GM23338 (cell line): ENCODE measurements around the gene IL22RA2. TPM values are rescaled to one million over a fixed set of nuclear protein-coding genes. Genes with fewer than 3 reads are reported as not detected.

Experiments used
- ATAC-seq: fragments of 200-7000 bp; cut with Tn5 transposase; 3 replicates; pipeline ENCODE4 v1.9.1; 2020
- DNase-seq: peaks from one replicate; pipeline ENCODE4 v3.0.0-alpha.2; 2015; ENCODE audit warnings: low spot score
- H2AFZ ChIP-seq: fragments of 200-600 bp; sonication (generic); 2 replicates; pipeline ENCODE4 v1.8.0; 2016; ENCODE audit warnings: antibody characterized with exemption, mild to moderate bottlenecking, moderate library complexity
- H3F3A ChIP-seq: fragments of 200-600 bp; sonication (generic); replicated peaks from 2 replicates; pipeline ENCODE4 v1.8.0; 2017; ENCODE audit warnings: antibody characterized with exemption, mixed run types, low read depth
- H3K27ac ChIP-seq: fragments of 200-600 bp; sonication (generic); 2 replicates; pipeline ENCODE4 v1.6.1; 2016; ENCODE audit warnings: low read depth
- H3K27me3 ChIP-seq: fragments of 200-600 bp; sonication (generic); 2 replicates; pipeline ENCODE4 v1.8.0; 2016; ENCODE audit warnings: mild to moderate bottlenecking, mixed run types, moderate library complexity; ENCODE audit not compliant: insufficient read depth
- H3K36me3 ChIP-seq: fragments of 200-600 bp; sonication (generic); 2 replicates; pipeline ENCODE4 v1.8.0; 2016; ENCODE audit warnings: mild to moderate bottlenecking; ENCODE audit not compliant: insufficient read depth
- H3K4me1 ChIP-seq: fragments of 200-600 bp; sonication (generic); 2 replicates; pipeline ENCODE4 v1.8.0; 2016; ENCODE audit warnings: mild to moderate bottlenecking, moderate library complexity; ENCODE audit not compliant: insufficient read depth
- H3K4me2 ChIP-seq: fragments of 200-600 bp; sonication (generic); 2 replicates; pipeline ENCODE4 v1.7.1; 2017; ENCODE audit warnings: mixed run types
- H3K4me3 ChIP-seq: fragments of 200-600 bp; sonication (generic); 2 replicates; pipeline ENCODE4 v1.6.1; 2016; ENCODE audit warnings: mixed run types
- H3K79me2 ChIP-seq: fragments of 200-600 bp; sonication (generic); replicated peaks from 2 replicates; pipeline ENCODE4 v1.8.0; 2017; ENCODE audit warnings: mild to moderate bottlenecking; ENCODE audit not compliant: insufficient read depth
- H3K9me2 ChIP-seq: fragments of 200-600 bp; sonication (generic); 2 replicates; pipeline ENCODE4 v1.8.0; 2017; ENCODE audit not compliant: insufficient read depth
- H4K20me1 ChIP-seq: fragments of 200-600 bp; sonication (generic); replicated peaks from 2 replicates; pipeline ENCODE4 v1.8.0; 2017; ENCODE audit warnings: mild to moderate bottlenecking; ENCODE audit not compliant: insufficient read depth
- H3K27ac Mint-ChIP-seq: 2 replicates; pipeline ENCODE4 v1.8.0; 2020; ENCODE audit warnings: inconsistent platforms, mild to moderate bottlenecking, moderate library complexity, mixed read lengths
- H3K27me3 Mint-ChIP-seq: 3 replicates; pipeline ENCODE4 v1.8.0; 2022; ENCODE audit warnings: low read depth, mild to moderate bottlenecking, moderate library complexity, mixed read lengths, inconsistent platforms; ENCODE audit not compliant: insufficient read depth, poor library complexity
- H3K36me3 Mint-ChIP-seq: 3 replicates; pipeline ENCODE4 v1.8.0; 2021; ENCODE audit warnings: low read depth, mild to moderate bottlenecking, inconsistent platforms, moderate library complexity, mixed read lengths
- H3K4me1 Mint-ChIP-seq: 3 replicates; pipeline ENCODE4 v1.8.0; 2020; ENCODE audit warnings: mild to moderate bottlenecking, inconsistent platforms, mixed read lengths
- H3K4me3 Mint-ChIP-seq: 3 replicates; pipeline ENCODE4 v1.8.0; 2021; ENCODE audit warnings: moderate library complexity, mild to moderate bottlenecking, inconsistent platforms, mixed read lengths
- H3K9me3 Mint-ChIP-seq: 3 replicates; pipeline ENCODE4 v1.8.0; 2020; ENCODE audit warnings: moderate library complexity, mild to moderate bottlenecking, inconsistent platforms, mixed read lengths
- CREB1 ChIP-seq: fragments of 250-450 bp; sonication (Bioruptor Pico); IDR thresholded peaks from 2 replicates; pipeline ENCODE4 v1.5.0; 2020; ENCODE audit warnings: low read depth, mild to moderate bottlenecking, moderate library complexity
- CTCF ChIP-seq, 2 experiments: fragments of 200-600 bp in 1 of 2; sonication (generic) in 1 of 2; conservative IDR thresholded peaks; 2 replicates each; pipeline versions ENCODE4 v1.5.1 to v1.6.1; 2016 to 2017; ENCODE audit warnings: antibody characterized with exemption in 2 of 2, low read depth in 2 of 2, mild to moderate bottlenecking in 2 of 2, moderate library complexity in 1 of 2
- EZH2 ChIP-seq: fragments of 200-600 bp; sonication (generic); IDR thresholded peaks from one replicate; pipeline ENCODE4 v1.8.0; 2017; ENCODE audit warnings: antibody characterized with exemption, mild to moderate bottlenecking, low read depth; ENCODE audit not compliant: unreplicated experiment
- NANOG ChIP-seq: IDR thresholded peaks from 2 replicates; pipeline ENCODE4 v1.6.1; 2016; ENCODE audit warnings: antibody characterized with exemption, borderline replicate concordance
- POLR2AphosphoS5 ChIP-seq: IDR thresholded peaks from 2 replicates; pipeline ENCODE4 v1.6.1; 2016; ENCODE audit warnings: antibody characterized with exemption, low read depth
- REST ChIP-seq: IDR thresholded peaks from one replicate; pipeline ENCODE4 v1.6.1; 2018; ENCODE audit warnings: antibody characterized with exemption; ENCODE audit not compliant: unreplicated experiment
- STAT1 ChIP-seq: IDR thresholded peaks from one replicate; pipeline ENCODE4 v1.6.1; 2016; ENCODE audit warnings: antibody characterized with exemption; ENCODE audit not compliant: unreplicated experiment
- ZNF114 ChIP-seq: fragments of 250-450 bp; sonication (Bioruptor Pico); IDR thresholded peaks from 2 replicates; pipeline ENCODE4 v1.5.0; 2020; ENCODE audit warnings: mild to moderate bottlenecking, moderate library complexity
- ZNF331 ChIP-seq: fragments of 250-450 bp; sonication (Bioruptor Pico); IDR thresholded peaks from 2 replicates; pipeline ENCODE4 v1.5.0; 2020; ENCODE audit warnings: low read depth, mild to moderate bottlenecking, moderate library complexity
- polyA plus RNA-seq: library from polyadenylated mRNA; unstranded; fragments of >200 nt; fragmentation: Nextera tagmentation; extraction: Ambion mirVana; gene quantifications from 2 replicates; pipeline ENCODE4 v1.2.1, GENCODE V29; 2016
- total RNA-seq: library from RNA; depleted of rRNA; stranded (reverse); fragments of >200 nt; shearing (Covaris generic); gene quantifications from 2 replicates; pipeline ENCODE4 v1.2.3, GENCODE V29; 2014

Gene IL22RA2
- total and polyA plus RNA-seq, 2 experiments from 2014 or later: not detected

- TF ChIP-seq REST (no peak), EZH2 (no peak)
These were observed 24.4 kb downstream of the IL22RA2 start (continued) for GRCh38 chr6:137149035-137149393.

- Histone ChIP-seq H3F3A (no peaks in the 10 kb centered on the region), H3K36me3 (no peaks in the 10 kb centered on the region; the same call in 1 of the 2 replicates), H2AFZ (no peak overlapping the region), H3K9me2 (0 out of 2 replicates have a peak, but pooled peaks cover 12% of the 10 kb centered on the region), H4K20me1 (no peaks in the 10 kb centered on the region), H3K27ac (no peak overlapping the region), H3K4me2 (no peak overlapping the region), H3K79me2 (no peaks in the 10 kb centered on the region), H3K4me1 (no peaks in the 10 kb centered on the region), H3K27me3 (no peaks in the 10 kb centered on the region), H3K4me3 (no peak overlapping the region)
- DNase-seq: no peak
- H3K4me3 Mint-ChIP-seq: no peak overlapping the region
- peaks cover 7% of the 10 kb centered on the region; the same call in 1 of the 3 replicates for H3K9me3 Mint-ChIP-seq
- no peak for TF ChIP-seq CREB1 (CRISPR knock-in tag)
- TF ChIP-seq POLR2AphosphoS5: no peak
- TF ChIP-seq STAT1: no peak
- no peak for TF ChIP-seq ZNF114 (CRISPR knock-in tag)
- TF ChIP-seq CTCF (conservative IDR thresholded peaks at IDR 0.05; ENCODE audit: low read depth in 2 of 2): no peak
- ATAC-seq: no peak
- H3K4me1 Mint-ChIP-seq: no peaks in the 10 kb centered on the region
- no peak overlapping the region for H3K27ac Mint-ChIP-seq
- H3K27me3 Mint-ChIP-seq: peaks cover 4% of the 10 kb centered on the region
- no peaks in the 10 kb centered on the region for H3K36me3 Mint-ChIP-seq
These were observed 25.0 kb downstream of the IL22RA2 start for GRCh38 chr6:137148306-137149034.

- DNase-seq (no peak), ATAC-seq (no peak)
- Mint-ChIP-seq H3K4me1 (no peaks in the 10 kb centered on the region), H3K4me3 (no peak overlapping the region), H3K36me3 (no peaks in the 10 kb centered on the region), H3K27ac (no peak overlapping the region), H3K27me3 (peaks cover 4% of the 10 kb centered on the region), H3K9me3 (peaks cover 2% of the 10 kb centered on the region; the same call in 1 of the 3 replicates)
- H3F3A ChIP-seq: no peaks in the 10 kb centered on the region
- 0 out of 2 replicates have a peak, but pooled peaks cover 6% of the 10 kb centered on the region for H3K9me2 ChIP-seq
- no peak overlapping the region for H3K4me3 ChIP-seq
- H3K79me2 ChIP-seq: no peaks in the 10 kb centered on the region
- no peak overlapping the region for H3K4me2 ChIP-seq
- no peaks in the 10 kb centered on the region for H3K27me3 ChIP-seq
- no peaks in the 10 kb centered on the region for H3K4me1 ChIP-seq
- no peak overlapping the region for H3K27ac ChIP-seq
- H2AFZ ChIP-seq: no peak overlapping the region
- H3K36me3 ChIP-seq: no peaks in the 10 kb centered on the region; the same call in 1 of the 2 replicates
- no peaks in the 10 kb centered on the region for H4K20me1 ChIP-seq
- no peak for TF ChIP-seq EZH2
- TF ChIP-seq CTCF (conservative IDR thresholded peaks at IDR 0.05; ENCODE audit: low read depth in 2 of 2): no peak
- no peak for TF ChIP-seq ZNF114 (CRISPR knock-in tag)
- no peak for TF ChIP-seq NANOG
- no peak for TF ChIP-seq ZNF331
These were observed 26.2 kb downstream of the IL22RA2 start for GRCh38 chr6:137147195-137147594.
